A549 treated with RU486 at 1 μM for 4 hours (cell line): ENCODE results near the gene OR14K1. TPM values are rescaled to one million over a fixed set of nuclear protein-coding genes. Genes with fewer than 3 reads are reported as not detected.

Experiments used
- total RNA-seq: library from RNA; stranded (reverse); fragments of 200-300 nt; extraction: Qiagen RNA extraction; gene quantifications from 5 replicates; pipeline ENCODE4 v1.2.3, GENCODE V29; 2022; ENCODE audit warnings: low read depth

Gene OR14K1
- total RNA-seq: not detected in 5 replicates

DNA sequence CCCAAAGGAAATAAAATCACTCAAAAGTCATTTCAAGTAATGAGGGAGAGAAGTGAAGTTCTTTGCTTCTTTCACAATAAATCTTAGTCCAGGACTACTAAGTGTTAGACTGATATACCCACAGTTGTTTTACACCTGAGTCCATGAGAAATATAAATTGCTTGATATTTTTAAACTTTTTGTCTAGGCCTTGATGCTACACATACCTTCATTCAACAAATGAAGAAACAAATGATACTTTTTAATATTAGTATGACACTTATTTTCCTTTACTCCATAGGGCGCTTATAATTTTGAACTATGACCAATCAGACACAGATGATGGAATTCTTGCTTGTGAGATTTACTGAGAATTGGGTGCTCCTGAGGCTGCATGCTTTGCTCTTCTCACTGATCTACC lies at the start of gene OR14K1:
OR14K1 (plus strand) TSS at position 301 of the 400 bp plus-strand sequence; CDS start at position 301, 0 bp downstream.

DNA sequence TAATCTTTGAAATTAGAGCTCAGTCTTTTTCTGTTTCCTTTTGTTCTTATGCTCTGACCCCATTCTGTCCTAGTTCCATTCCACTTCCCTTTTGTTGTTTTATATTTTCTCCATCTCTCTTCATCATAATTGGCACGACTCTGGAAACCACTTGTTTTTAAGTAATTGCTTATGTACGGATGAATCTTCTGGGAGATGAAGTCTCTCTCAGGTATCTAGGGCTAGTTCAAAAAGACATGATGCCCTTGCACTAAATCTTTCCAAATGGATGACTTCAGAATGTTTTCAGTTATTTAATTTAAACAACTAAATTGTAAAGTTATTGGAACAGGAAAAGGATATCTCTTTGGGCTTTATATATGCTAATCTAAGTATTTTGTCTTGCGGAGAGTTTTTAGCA lies 21.9 kb upstream of the OR14K1 start, which contains the start of gene OR6F1:
OR6F1 (minus strand) TSS at position 101 of the 400 bp plus-strand sequence. CDS start 3,891 bp downstream, outside the sequence.

GRCh38 chr1:247748041-247748440 lies 9.6 kb downstream of the OR14K1 start, which contains the start of gene OR14A2:
Gene OR14A2 (minus strand): TSS chr1:247748141.

DNA sequence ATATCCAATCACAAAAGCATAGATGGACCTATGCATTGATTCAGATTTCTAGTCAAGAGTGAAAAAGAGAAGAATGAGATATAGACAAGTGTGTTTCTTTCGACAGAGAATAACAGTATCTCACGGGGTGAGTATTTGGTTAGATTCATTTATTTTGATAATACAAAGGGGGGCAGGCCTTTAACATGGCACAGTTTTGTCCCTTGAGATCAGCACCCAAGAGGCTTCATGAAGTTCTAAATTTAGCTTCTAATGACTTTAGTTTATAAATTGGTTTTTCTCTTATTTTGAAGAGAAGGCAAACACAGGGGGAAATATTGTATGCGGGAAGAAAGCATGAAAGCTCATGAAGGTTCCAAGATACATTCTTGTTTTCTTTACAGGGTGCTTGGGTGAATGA lies 22.0 kb downstream of the OR14K1 start, which contains the start of gene OR1C1:
OR1C1 (minus strand) TSS at position 101 of the 400 bp plus-strand sequence. CDS start 2,150 bp downstream, outside the sequence.

Other genes with a start within 250 kb of the OR14K1 start
- gene OR2C3, start 202.2 kb upstream of the OR14K1 start, total RNA-seq: not detected in 5 replicates
- not detected in 5 replicates for gene GCSAML, start 189.5 kb upstream of the OR14K1 start, total RNA-seq
- not detected in 5 replicates for gene OR2G2, start 150.3 kb upstream of the OR14K1 start, total RNA-seq
- not detected in 5 replicates for gene OR2G3, start 133.0 kb upstream of the OR14K1 start, total RNA-seq
- not detected in 5 replicates for gene OR13G1, start 58.9 kb upstream of the OR14K1 start, total RNA-seq
- not detected in 5 replicates for gene OR6F1, start 22.0 kb upstream of the OR14K1 start, total RNA-seq
- gene OR14A2, start 9.5 kb downstream of the OR14K1 start, total RNA-seq: not detected in 5 replicates
- gene OR1C1, start 21.9 kb downstream of the OR14K1 start, total RNA-seq: not detected in 5 replicates
- gene OR14A16, start 85.5 kb downstream of the OR14K1 start, total RNA-seq: not detected in 5 replicates
- not detected in 5 replicates for gene OR11L1, start 103.3 kb downstream of the OR14K1 start, total RNA-seq
- not detected in 5 replicates for gene TRIM58, start 118.6 kb downstream of the OR14K1 start, total RNA-seq
- not detected in 5 replicates for gene OR2W3, start 157.0 kb downstream of the OR14K1 start, total RNA-seq
- gene OR2T8, start 181.6 kb downstream of the OR14K1 start, total RNA-seq: not detected in 5 replicates
- not detected in 5 replicates for gene OR2AJ1, start 186.3 kb downstream of the OR14K1 start, total RNA-seq
- gene OR2L8, start 210.2 kb downstream of the OR14K1 start, total RNA-seq: not detected in 5 replicates
- gene OR2AK2, start 226.6 kb downstream of the OR14K1 start, total RNA-seq: not detected in 5 replicates